Astrocyte of the spinal cord (primary cell): ENCODE data around the gene FCRL3.
"Not testable (repeated sequence)": the region's sequence is repeated elsewhere in the genome, so short reads cannot be mapped to it uniquely, and the experiment has no call there.

Experiments
- DNase-seq: peaks from one replicate; pipeline ENCODE4 v3.0.0; 2011; ENCODE audit warnings: low read depth, low spot score
- H3K4me3 ChIP-seq: 2 replicates; pipeline ENCODE4 v1.5.1; 2011; ENCODE audit warnings: low read depth, mild to moderate bottlenecking, low read length, moderate library complexity
- CTCF ChIP-seq: IDR thresholded peaks from 2 replicates; pipeline ENCODE4 v1.5.1; 2012; ENCODE audit warnings: low read depth, mild to moderate bottlenecking, low read length, inconsistent platforms
- in situ Hi-C: cut with HindIII; loops from 2 replicates; pipeline ENCODE4 v1.10.0; 2017; ENCODE audit warnings: low sequenced_read_pairs

FCRL3 gene, protein sequence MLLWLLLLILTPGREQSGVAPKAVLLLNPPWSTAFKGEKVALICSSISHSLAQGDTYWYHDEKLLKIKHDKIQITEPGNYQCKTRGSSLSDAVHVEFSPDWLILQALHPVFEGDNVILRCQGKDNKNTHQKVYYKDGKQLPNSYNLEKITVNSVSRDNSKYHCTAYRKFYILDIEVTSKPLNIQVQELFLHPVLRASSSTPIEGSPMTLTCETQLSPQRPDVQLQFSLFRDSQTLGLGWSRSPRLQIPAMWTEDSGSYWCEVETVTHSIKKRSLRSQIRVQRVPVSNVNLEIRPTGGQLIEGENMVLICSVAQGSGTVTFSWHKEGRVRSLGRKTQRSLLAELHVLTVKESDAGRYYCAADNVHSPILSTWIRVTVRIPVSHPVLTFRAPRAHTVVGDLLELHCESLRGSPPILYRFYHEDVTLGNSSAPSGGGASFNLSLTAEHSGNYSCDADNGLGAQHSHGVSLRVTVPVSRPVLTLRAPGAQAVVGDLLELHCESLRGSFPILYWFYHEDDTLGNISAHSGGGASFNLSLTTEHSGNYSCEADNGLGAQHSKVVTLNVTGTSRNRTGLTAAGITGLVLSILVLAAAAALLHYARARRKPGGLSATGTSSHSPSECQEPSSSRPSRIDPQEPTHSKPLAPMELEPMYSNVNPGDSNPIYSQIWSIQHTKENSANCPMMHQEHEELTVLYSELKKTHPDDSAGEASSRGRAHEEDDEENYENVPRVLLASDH

GRCh38 chr1:157700732-157701131 is at the start of gene FCRL3:
Gene FCRL3, minus strand, starts transcription at chr1:157700769. Its CDS starts 280 bp downstream, at chr1:157700489.
- no peak for TF ChIP-seq CTCF
- H3K4me3 ChIP-seq: no peak within 1 kb of the TSS
- DNase-seq: no peak
- in situ Hi-C loops: no loop called here

GRCh38 chr1:157748262-157748817 is 47.8 kb upstream of the FCRL3 start:
- no peak overlapping the region for H3K4me3 ChIP-seq
- in situ Hi-C loops: no loop called here
- no peak for DNase-seq
- no peak for TF ChIP-seq CTCF

GRCh38 chr1:157739229-157739901 is 38.8 kb upstream of the FCRL3 start:
- in situ Hi-C loops: no loop called here
- TF ChIP-seq CTCF: no peak
- no peak for DNase-seq
- no peak overlapping the region for H3K4me3 ChIP-seq

GRCh38 chr1:157735991-157736390 is 35.4 kb upstream of the FCRL3 start:
- H3K4me3 ChIP-seq, in situ Hi-C loops, DNase-seq: not testable (repeated sequence)

DNA sequence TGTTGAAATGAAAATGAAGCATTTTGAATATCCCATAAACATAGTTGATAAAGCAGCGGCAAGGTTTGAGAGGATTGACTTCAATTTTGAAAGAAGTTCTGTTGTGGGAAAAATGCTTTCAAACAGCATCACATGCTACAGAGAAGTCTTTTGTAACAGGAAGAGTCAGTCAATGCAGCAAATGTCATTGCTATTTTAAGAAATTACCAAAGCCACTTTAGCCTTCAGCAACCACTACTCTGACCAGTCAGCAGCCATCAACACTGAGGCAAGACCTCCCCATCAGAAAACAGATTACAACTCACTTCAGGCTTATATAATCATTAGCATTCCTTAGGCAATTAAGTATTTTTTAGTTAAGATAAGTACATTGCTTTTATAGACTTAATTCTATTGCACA is 33.8 kb upstream of the FCRL3 start:
- in situ Hi-C loops: no loop called here
- H3K4me3 ChIP-seq: no peak overlapping the region
- no peak for TF ChIP-seq CTCF
- DNase-seq: no peak

DNA sequence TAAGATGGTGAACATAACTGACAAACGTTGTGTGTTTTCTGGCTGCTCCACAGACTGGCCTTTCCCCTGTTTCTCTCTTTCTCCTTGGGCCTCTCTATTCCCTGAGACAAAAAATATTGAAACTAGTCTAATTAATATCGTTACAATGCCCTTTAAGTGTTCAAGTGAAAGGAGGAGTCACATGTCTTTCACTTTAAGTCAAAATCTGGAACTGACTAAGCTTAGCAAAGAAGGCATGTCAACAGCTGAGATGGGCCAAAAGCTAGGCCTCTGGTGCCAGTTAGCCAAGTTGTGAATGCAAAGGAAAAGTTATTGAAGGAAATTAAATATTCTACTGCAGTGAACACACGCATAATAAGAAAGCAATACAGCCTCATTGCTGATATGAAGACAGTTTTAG is 32.2 kb upstream of the FCRL3 start:
- no peak for DNase-seq
- no peak overlapping the region for H3K4me3 ChIP-seq
- TF ChIP-seq CTCF: no peak
- in situ Hi-C loops: no loop called here

DNA sequence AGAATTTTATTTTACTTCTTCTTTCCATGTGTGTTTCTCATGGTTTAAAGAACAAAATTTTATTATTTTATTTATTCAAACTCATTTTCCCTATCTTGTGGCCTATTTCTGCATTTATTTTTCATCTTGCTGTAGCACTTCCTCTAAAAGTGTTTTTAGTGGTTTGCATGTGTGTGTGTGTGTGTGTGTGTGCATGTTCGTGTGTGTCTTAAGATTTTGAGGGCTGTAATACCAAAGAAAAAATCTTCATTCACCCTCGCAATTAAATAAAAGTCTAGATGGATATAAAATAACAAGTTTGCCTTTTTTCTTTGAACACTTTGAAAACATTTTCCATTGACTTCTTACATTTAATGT is 24.6 kb upstream of the FCRL3 start:
- H3K4me3 ChIP-seq: no peak overlapping the region
- in situ Hi-C loops: no loop called here
- no peak for DNase-seq

More for the DNA sequence above, 24.6 kb upstream of the FCRL3 start:
- TF ChIP-seq CTCF: no peak
